Measurements from ENCODE around the gene RAD9A. TPM values are rescaled to one million over a fixed set of nuclear protein-coding genes. Genes with fewer than 3 reads are reported as not detected.
A peak's percentile ranks its signal among the peaks of the same experiment; 100 is the strongest.

RAD9A gene
- total and polyA plus RNA-seq, 2 of the 4 experiments (the other 2 are of a cell fraction), result 2.0 to 10.3 TPM

GRCh38 chr11:67420646-67421429 is 29.1 kb downstream of the RAD9A start:
- H3K27ac ChIP-seq (ENCODE audit: insufficient read depth, low read length), result peak overlapping the region; percentile 53; the same call in 1 of the 2 replicates
- peak overlapping the region; percentile 99 for H2AFZ ChIP-seq (replicated peaks; ENCODE audit: low read length, poor library complexity)
- H3K4me1 ChIP-seq (ENCODE audit: control insufficient read depth, insufficient read depth, low read length), result peaks cover 5% of the 10 kb centered on the region; the same call in 1 of the 2 replicates
- ChIA-PET CTCF (interaction anchor here (1.8 kb wide), 1 partner anchor 19 kb away, joined by 7 read pairs; the partner anchor contains the start of gene PPP1CA), POLR2A (ENCODE audit: unreplicated experiment) (no interaction called here)
- H2BK120ac ChIP-seq (ENCODE audit: low read depth, low read length), result no peak overlapping the region
- peak; percentile 54; the same call in 1 of the 2 replicates for TF ChIP-seq MAZ (IDR thresholded peaks at IDR 0.05; ENCODE audit: borderline replicate concordance, low read depth, low read length)
- TF ChIP-seq RCOR1 (IDR thresholded peaks at IDR 0.05; ENCODE audit: insufficient replicate concordance, low read length), result no peak
- TF ChIP-seq CEBPB (IDR thresholded peaks at IDR 0.05; ENCODE audit: low read depth, low read length), result no peak
- no peak for TF ChIP-seq ELK1 (IDR thresholded peaks at IDR 0.05; ENCODE audit: borderline replicate concordance, low read depth, low read length)
- peak; percentile 90 for TF ChIP-seq MXI1 (IDR thresholded peaks at IDR 0.05; ENCODE audit: borderline replicate concordance, low read depth, low read length)
- TF ChIP-seq MAFK (IDR thresholded peaks at IDR 0.05; ENCODE audit: low read depth, low read length), result no peak
- no peak for TF ChIP-seq RFX5 (IDR thresholded peaks at IDR 0.05; ENCODE audit: low read depth, low read length)
- TF ChIP-seq BHLHE40 (IDR thresholded peaks at IDR 0.05; ENCODE audit: low read depth, low read length), result 0 out of 2 replicates have a peak, but pooled peaks have one; percentile 38
- dilution Hi-C loops (cut with HindIII; ENCODE audit: low sequenced_read_pairs, unreplicated experiment), result no loop called here
- H2BK15ac ChIP-seq (ENCODE audit: low read depth, low read length), result no peak overlapping the region
- 0 out of 2 replicates have a peak overlapping the region, but pooled peaks have one; percentile 1 for H3K23ac ChIP-seq (ENCODE audit: low read depth, low read length)
- H3K9ac ChIP-seq (ENCODE audit: low read depth, low read length), result peak overlapping the region; percentile 48; the same call in 1 of the 2 replicates
- no peaks in the 10 kb centered on the region for H3K79me1 ChIP-seq (ENCODE audit: low read depth in 1 of 2, low read length in 2 of 2)
- H4K20me1 ChIP-seq (ENCODE audit: insufficient read depth, low read length), result no peaks in the 10 kb centered on the region
- H3K4me3 ChIP-seq (ENCODE audit: insufficient read depth, low read depth, low read length), result peak overlapping the region; percentile 55
- H3K18ac ChIP-seq (ENCODE audit: low read depth, low read length), result no peak overlapping the region
- no peak overlapping the region for H2BK20ac ChIP-seq (ENCODE audit: low read depth, low read length)
- no peak overlapping the region for H2BK5ac ChIP-seq (ENCODE audit: low read depth, low read length, poor library complexity, severe bottlenecking)
- ATAC-seq (ENCODE audit: low read depth) (peak; percentile 99), DNase-seq (peak; percentile 80)
- peak overlapping the region; percentile 26; the same call in 1 of the 2 replicates for H4K91ac ChIP-seq (ENCODE audit: insufficient read depth, low read depth, low read length)
- no peaks in the 10 kb centered on the region for H3K27me3 ChIP-seq (ENCODE audit: control insufficient read depth, insufficient read depth, low read length)
- H2AK5ac ChIP-seq (ENCODE audit: low read depth, low read length), result peak overlapping the region; percentile 73
- no TSS peak for BruUV-seq (replicated peaks)
- H3K14ac ChIP-seq (replicated peaks; ENCODE audit: low read depth, low read length), result no peak overlapping the region
- in situ Hi-C loops (cut with MboI; ENCODE audit: low sequenced_read_pairs), result no loop called here
- H3K56ac ChIP-seq (ENCODE audit: extremely low read depth, insufficient read depth, low read length), result no peak overlapping the region
- no peaks in the 10 kb centered on the region for H3K9me3 ChIP-seq (ENCODE audit: control insufficient read depth, insufficient read depth, low read length)
- no peaks in the 10 kb centered on the region for H3K36me3 ChIP-seq (ENCODE audit: control insufficient read depth, insufficient read depth, low read length)
- H4K5ac ChIP-seq (ENCODE audit: low read depth, low read length), result no peak overlapping the region
- H3K4ac ChIP-seq (ENCODE audit: low read depth, low read length), result peak overlapping the region; percentile 48; the same call in 1 of the 2 replicates
- H3K9me1 ChIP-seq (ENCODE audit: insufficient read depth, low read length), result no peaks in the 10 kb centered on the region
- peak overlapping the region; percentile 72 for H3K4me2 ChIP-seq (ENCODE audit: low read depth, low read length)
- peak overlapping the region in 1 of 2 experiments; percentile 74; a peak in 2 of 4 replicates for H4K8ac ChIP-seq (ENCODE audit: low read depth in 2 of 2, low read length in 2 of 2)
- 2% methylated on average over 81 of the region's 97 CpGs; no CpG with 5 or more reads in 1 of the 2 experiments for WGBS, 2 experiments (ENCODE audit: extremely low coverage in 2 of 2, insufficient read length in 1 of 2)
- H2AK9ac ChIP-seq (replicated peaks; ENCODE audit: low read depth, low read length, poor library complexity), result peak overlapping the region; percentile 94
- intact Hi-C loops (cut with micrococcal nuclease), result loop anchor here (5.0 kb wide), 1 partner anchor 61 kb away; the partner anchor contains the start of gene AIP
